GM12878 (cell line): ENCODE data around the gene CCDC27. TPM values are rescaled to one million over a fixed set of nuclear protein-coding genes. Genes with fewer than 3 reads are reported as not detected.
A peak's percentile ranks its signal among the peaks of the same experiment; 100 is the strongest.

Experiments used
- CEBPB ChIP-seq, 2 experiments: fragments of 150-350 bp in 1 of 2; IDR thresholded peaks; 2 replicates each; pipeline ENCODE4 v1.6.1; 2012 to 2014; ENCODE audit warnings: low read depth in 2 of 2, low read length in 2 of 2, borderline replicate concordance in 1 of 2, inconsistent platforms in 1 of 2
- CTCF ChIP-seq, 3 experiments: IDR thresholded peaks in 2 of 3; conservative IDR thresholded peaks in 1 of 3; 2 replicates each; pipeline ENCODE4 v1.5.1; 2011; ENCODE audit warnings: low read depth in 3 of 3, low read length in 3 of 3, mild to moderate bottlenecking in 3 of 3, control low read depth in 2 of 3, moderate library complexity in 2 of 3, inconsistent platforms in 1 of 3, mixed read lengths in 1 of 3; ENCODE audit not compliant: control insufficient read depth in 2 of 3, insufficient read depth in 1 of 3; ENCODE audit errors: extremely low read depth in 1 of 3
- JUNB ChIP-seq: IDR thresholded peaks from 2 replicates; pipeline ENCODE4 v1.6.1; 2016; ENCODE audit warnings: antibody characterized with exemption, mild to moderate bottlenecking
- KLF5 ChIP-seq: fragments of 450-650 bp; IDR thresholded peaks from 2 replicates; pipeline ENCODE4 v1.6.1; 2014; ENCODE audit warnings: mild to moderate bottlenecking; ENCODE audit not compliant: partially characterized antibody
- MEF2A ChIP-seq: IDR thresholded peaks from 2 replicates; pipeline ENCODE4 v1.6.1; 2011; ENCODE audit warnings: low read depth, mild to moderate bottlenecking, low read length, moderate library complexity; ENCODE audit not compliant: insufficient read depth
- NFYA ChIP-seq: IDR thresholded peaks from 2 replicates; pipeline ENCODE4 v1.6.1; 2011; ENCODE audit warnings: low read depth, mild to moderate bottlenecking, low read length, improper control_type of control experiment, borderline replicate concordance
- PAX8 ChIP-seq: fragments of 450-650 bp; IDR thresholded peaks from 2 replicates; pipeline ENCODE4 v1.6.1; 2017; ENCODE audit warnings: mild to moderate bottlenecking, moderate library complexity
- RELB ChIP-seq: fragments of 450-650 bp; IDR thresholded peaks from 2 replicates; pipeline ENCODE4 v1.6.1; 2017; ENCODE audit warnings: low read depth, mild to moderate bottlenecking, moderate library complexity
- RFX5 ChIP-seq: IDR thresholded peaks from 2 replicates; pipeline ENCODE4 v1.6.1; 2011; ENCODE audit warnings: low read depth, low read length, improper control_type of control experiment
- SMC3 ChIP-seq: IDR thresholded peaks from 2 replicates; pipeline ENCODE4 v1.6.1; 2011; ENCODE audit warnings: low read length, improper control_type of control experiment, borderline replicate concordance
- SUPT20H ChIP-seq: IDR thresholded peaks from 2 replicates; pipeline ENCODE4 v1.6.1; 2011; ENCODE audit warnings: low read depth, mild to moderate bottlenecking, low read length, moderate library complexity, borderline replicate concordance; ENCODE audit not compliant: control insufficient read depth
- ZNF207 ChIP-seq: fragments of 450-650 bp; IDR thresholded peaks from 2 replicates; pipeline ENCODE4 v1.6.1; 2014; ENCODE audit warnings: antibody characterized with exemption, mild to moderate bottlenecking, borderline replicate concordance
- ZZZ3 ChIP-seq: IDR thresholded peaks from 2 replicates; pipeline ENCODE4 v1.6.1; 2011; ENCODE audit warnings: low read depth; ENCODE audit not compliant: control insufficient read depth, insufficient read length
- polyA plus RNA-seq, 11 experiments: library from polyadenylated mRNA; depleted of rRNA in 4 of 11; unstranded in 6 of 11; stranded (reverse) in 5 of 11; fragments of >200 nt; fragmentation: Nextera tagmentation in 4 of 11; fragmentation: Illumina TruSeq in 1 of 11; extraction: Ambion mirVana in 4 of 11; extraction: Trizol in 1 of 11; gene quantifications; 1 replicate in 1 of 11; 2 replicates in 10 of 11; pipeline versions ENCODE4 v1.2.1 to v1.2.3, GENCODE V29; 2011 to 2016; ENCODE audit warnings: inconsistent platforms in 2 of 11, missing spikeins in 2 of 11, low read depth in 1 of 11
- total RNA-seq, 4 experiments: library from RNA; depleted of rRNA in 3 of 4; stranded (reverse); fragments of >200 nt in 3 of 4; fragmentation: Illumina TruSeq in 1 of 4; extraction: Trizol in 1 of 4; gene quantifications; 2 replicates each; pipeline versions ENCODE4 v1.2.1 to v1.2.3, GENCODE V29; 2013 to 2021

CCDC27 gene
- total and polyA plus RNA-seq, 10 of the 15 experiments (the other 5 are each of a cell fraction or from before 2014, with no cell fraction given): 0.05 TPM; not detected in 9

GRCh38 chr1:3785456-3786157 lies 33.4 kb downstream of the CCDC27 start (continued):
- TF ChIP-seq KLF5 (no peak), ZZZ3 (no peak), RELB (no peak), CEBPB (IDR thresholded peaks at IDR 0.05; ENCODE audit: borderline replicate concordance in 1 of 2, low read depth in 2 of 2, low read length in 2 of 2) (no peak), JUNB (no peak), ZNF207 (no peak), NFYA (no peak), SMC3 (peak; percentile 23; the same call in 1 of the 2 replicates), MEF2A (no peak), CTCF (IDR thresholded peaks at IDR 0.05 in 2 of 3, conservative IDR thresholded peaks at IDR 0.05 in 1 of 3; ENCODE audit: control insufficient read depth in 2 of 3, extremely low read depth in 1 of 3, insufficient read depth in 1 of 3, low read depth in 3 of 3, low read length in 3 of 3) (peak; percentile 10 to 50 (median 27); a peak in 2 of 6 replicates), RFX5 (no peak), SUPT20H (no peak), PAX8 (no peak)
